DND-41 (cell line): ENCODE data around the gene ZNF322.
"Not testable (repeated sequence)": the region's sequence is repeated elsewhere in the genome, so short reads cannot be mapped to it uniquely, and the experiment has no call there.

Experiments
- ATAC-seq: fragments of 200-7000 bp; cut with Tn5 transposase; 3 replicates; pipeline ENCODE4 v1.9.1; 2021; ENCODE audit warnings: low read depth; ENCODE audit not compliant: insufficient read depth
- DNase-seq: peaks from one replicate; pipeline ENCODE4 v3.0.0-alpha.2; 2020
- H2AFZ ChIP-seq: 2 replicates; pipeline ENCODE4 v1.6.0; 2012; ENCODE audit warnings: low read depth, low read length
- H3K27ac ChIP-seq: 2 replicates; pipeline ENCODE4 v1.5.1; 2012; ENCODE audit warnings: low read length, inconsistent platforms
- H3K27me3 ChIP-seq: fragments of 200-600 bp; sonication (generic); 2 replicates; pipeline ENCODE4 v1.6.0; 2012; ENCODE audit warnings: low read length, mild to moderate bottlenecking, inconsistent platforms; ENCODE audit not compliant: insufficient read depth, poor library complexity
- H3K36me3 ChIP-seq: 2 replicates; pipeline ENCODE4 v1.5.1; 2012; ENCODE audit warnings: low read length, inconsistent platforms; ENCODE audit not compliant: insufficient read depth
- H3K4me1 ChIP-seq: 2 replicates; pipeline ENCODE4 v1.5.1; 2012; ENCODE audit warnings: mild to moderate bottlenecking, low read length; ENCODE audit not compliant: insufficient read depth
- H3K4me2 ChIP-seq: 2 replicates; pipeline ENCODE4 v1.6.0; 2012; ENCODE audit warnings: mild to moderate bottlenecking, moderate library complexity, low read length, inconsistent platforms; ENCODE audit not compliant: insufficient read depth
- H3K4me3 ChIP-seq, 2 experiments: fragments of 200-600 bp in 1 of 2; shearing (Covaris generic) in 1 of 2; 2 replicates each; pipeline ENCODE4 v1.5.1; 2012 to 2016; ENCODE audit warnings: inconsistent platforms in 2 of 2, low read length in 2 of 2, mild to moderate bottlenecking in 2 of 2, low read depth in 1 of 2, moderate library complexity in 1 of 2
- H3K79me2 ChIP-seq: 2 replicates; pipeline ENCODE4 v1.6.0; 2012; ENCODE audit warnings: low read length, inconsistent platforms; ENCODE audit not compliant: insufficient read depth
- H3K9ac ChIP-seq: 2 replicates; pipeline ENCODE4 v1.6.0; 2012; ENCODE audit warnings: low read depth, mild to moderate bottlenecking, inconsistent platforms, low read length, moderate library complexity
- H3K9me3 ChIP-seq: 2 replicates; pipeline ENCODE4 v1.5.1; 2012; ENCODE audit warnings: low read length, moderate library complexity, mild to moderate bottlenecking, inconsistent platforms; ENCODE audit not compliant: insufficient read depth, severe bottlenecking
- H4K20me1 ChIP-seq: 2 replicates; pipeline ENCODE4 v1.6.0; 2012; ENCODE audit warnings: low read length; ENCODE audit not compliant: insufficient read depth
- CTCF ChIP-seq: IDR thresholded peaks from 2 replicates; pipeline ENCODE4 v1.5.1; 2012; ENCODE audit warnings: borderline replicate concordance, low read length, moderate library complexity, mild to moderate bottlenecking; ENCODE audit not compliant: poor library complexity, severe bottlenecking; ENCODE audit errors: extremely low read depth
- EZH2 ChIP-seq: IDR thresholded peaks from 3 replicates; pipeline ENCODE4 v1.6.1; 2012; ENCODE audit warnings: borderline replicate concordance, low read depth, mild to moderate bottlenecking, moderate library complexity, low read length, inconsistent platforms; ENCODE audit not compliant: severe bottlenecking

ZNF322 gene, protein sequence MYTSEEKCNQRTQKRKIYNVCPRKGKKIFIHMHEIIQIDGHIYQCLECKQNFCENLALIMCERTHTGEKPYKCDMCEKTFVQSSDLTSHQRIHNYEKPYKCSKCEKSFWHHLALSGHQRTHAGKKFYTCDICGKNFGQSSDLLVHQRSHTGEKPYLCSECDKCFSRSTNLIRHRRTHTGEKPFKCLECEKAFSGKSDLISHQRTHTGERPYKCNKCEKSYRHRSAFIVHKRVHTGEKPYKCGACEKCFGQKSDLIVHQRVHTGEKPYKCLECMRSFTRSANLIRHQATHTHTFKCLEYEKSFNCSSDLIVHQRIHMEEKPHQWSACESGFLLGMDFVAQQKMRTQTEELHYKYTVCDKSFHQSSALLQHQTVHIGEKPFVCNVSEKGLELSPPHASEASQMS

GRCh38 chr6:26659042-26659999 is at the start of gene ZNF322:
TSS of gene ZNF322 (minus strand) at chr6:26659746. CDS start at chr6:26638553, 21,193 bp downstream.
- no peak for TF ChIP-seq EZH2
- TF ChIP-seq CTCF: no peak
- Histone ChIP-seq H3K36me3 (peaks cover 9% of the 10 kb centered on the region; the same call in 1 of the 2 replicates), H3K4me1 (peaks cover 25% of the 10 kb centered on the region), H3K79me2 (peaks cover 29% of the 10 kb centered on the region), H3K9me3 (no peaks in the 10 kb centered on the region), H3K9ac (peak within 1 kb of the TSS; percentile 76), H3K4me2 (peak within 1 kb of the TSS; percentile 99), H3K4me3 (peak within 1 kb of the TSS; percentile 57 to 73), H3K27me3 (peaks cover 8% of the 10 kb centered on the region), H3K27ac (peak within 1 kb of the TSS; percentile 59), H2AFZ (peak within 1 kb of the TSS; percentile 98), H4K20me1 (no peaks in the 10 kb centered on the region)
- peak; percentile 98 for ATAC-seq
- DNase-seq: peak; percentile 93

DNA sequence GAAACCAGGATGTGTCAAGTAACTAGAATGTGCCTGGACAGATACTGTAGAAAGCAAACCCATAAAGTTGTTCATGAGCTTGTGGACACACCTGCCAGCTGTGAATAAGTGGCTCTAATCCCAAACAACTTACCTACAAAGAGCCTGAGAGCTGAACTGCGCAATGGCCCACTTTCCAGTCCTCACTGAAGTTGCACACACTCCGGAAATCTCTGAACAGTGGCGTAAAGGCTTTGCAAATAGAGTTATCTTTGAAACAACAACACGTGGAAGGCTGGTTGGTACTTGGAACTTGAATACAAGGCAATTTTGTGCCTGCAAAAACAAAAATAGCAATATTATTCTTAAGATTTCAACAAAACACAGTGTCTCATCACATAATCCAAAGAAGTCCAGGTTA is 46.2 kb upstream of the ZNF322 start:
- H3K79me2 ChIP-seq, H3K9me3 ChIP-seq, DNase-seq, H4K20me1 ChIP-seq, H3K27me3 ChIP-seq, H2AFZ ChIP-seq, H3K36me3 ChIP-seq, H3K4me3 ChIP-seq, ATAC-seq, H3K4me1 ChIP-seq, H3K4me2 ChIP-seq, H3K9ac ChIP-seq, H3K27ac ChIP-seq: not testable (repeated sequence)

- H3K27me3 ChIP-seq, H4K20me1 ChIP-seq, ATAC-seq: not testable (repeated sequence)
These were observed 45.8 kb upstream of the ZNF322 start for GRCh38 chr6:26705352-26705751.

DNA sequence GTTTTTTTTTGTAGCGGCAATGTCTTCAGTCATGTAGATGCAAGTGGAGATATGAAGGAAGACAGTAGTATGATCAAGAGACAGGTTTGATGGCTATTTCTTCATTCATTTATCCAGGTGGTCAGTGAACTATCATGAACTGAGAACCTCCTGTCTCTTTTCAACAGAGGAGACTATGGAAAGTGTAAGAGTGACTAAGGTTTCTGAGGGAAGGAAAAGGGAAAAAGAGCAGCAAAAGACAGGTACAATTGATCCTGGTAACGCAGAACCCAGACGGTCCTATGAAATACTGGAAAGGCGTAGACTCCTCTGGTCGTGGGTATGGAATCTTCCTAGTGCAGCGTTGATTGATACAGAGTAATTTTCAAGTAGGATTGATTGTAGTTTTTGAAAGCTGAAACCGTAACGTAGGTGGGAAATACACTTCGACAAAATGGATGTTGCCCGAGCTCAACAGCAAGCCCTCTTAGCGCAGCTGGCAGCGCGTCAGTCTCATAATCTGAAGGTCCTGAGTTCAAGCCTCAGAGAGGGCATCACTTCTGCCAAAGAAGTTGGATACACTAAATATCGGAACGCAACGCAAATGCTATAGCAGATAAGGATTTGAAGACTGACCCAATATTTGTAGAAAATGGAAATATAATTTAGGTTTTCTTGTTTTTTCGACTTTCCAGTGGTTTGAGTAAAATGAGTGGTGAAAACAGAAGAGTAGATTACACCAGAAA is 41.6 kb upstream of the ZNF322 start:
- H3K27me3 ChIP-seq, ATAC-seq, H3K9me3 ChIP-seq, H3K9ac ChIP-seq, H3K27ac ChIP-seq, H3K4me3 ChIP-seq, H3K4me2 ChIP-seq, H3K4me1 ChIP-seq, DNase-seq, H3K79me2 ChIP-seq, H3K36me3 ChIP-seq, H2AFZ ChIP-seq, H4K20me1 ChIP-seq: not testable (repeated sequence)

More at GRCh38 chr6:26705352-26705751, 45.8 kb upstream of the ZNF322 start:
- H3K9ac ChIP-seq, H3K36me3 ChIP-seq, DNase-seq, H2AFZ ChIP-seq, H3K4me3 ChIP-seq, H3K27ac ChIP-seq, H3K4me1 ChIP-seq, H3K4me2 ChIP-seq, H3K9me3 ChIP-seq, H3K79me2 ChIP-seq: not testable (repeated sequence)

GRCh38 chr6:26697496-26697895 is 38.0 kb upstream of the ZNF322 start:
- H3K4me1 ChIP-seq, H3K27me3 ChIP-seq, H3K4me2 ChIP-seq, H3K4me3 ChIP-seq, H2AFZ ChIP-seq, DNase-seq, H4K20me1 ChIP-seq, H3K9ac ChIP-seq, H3K27ac ChIP-seq, H3K9me3 ChIP-seq, ATAC-seq, H3K79me2 ChIP-seq, H3K36me3 ChIP-seq: not testable (repeated sequence)

DNA sequence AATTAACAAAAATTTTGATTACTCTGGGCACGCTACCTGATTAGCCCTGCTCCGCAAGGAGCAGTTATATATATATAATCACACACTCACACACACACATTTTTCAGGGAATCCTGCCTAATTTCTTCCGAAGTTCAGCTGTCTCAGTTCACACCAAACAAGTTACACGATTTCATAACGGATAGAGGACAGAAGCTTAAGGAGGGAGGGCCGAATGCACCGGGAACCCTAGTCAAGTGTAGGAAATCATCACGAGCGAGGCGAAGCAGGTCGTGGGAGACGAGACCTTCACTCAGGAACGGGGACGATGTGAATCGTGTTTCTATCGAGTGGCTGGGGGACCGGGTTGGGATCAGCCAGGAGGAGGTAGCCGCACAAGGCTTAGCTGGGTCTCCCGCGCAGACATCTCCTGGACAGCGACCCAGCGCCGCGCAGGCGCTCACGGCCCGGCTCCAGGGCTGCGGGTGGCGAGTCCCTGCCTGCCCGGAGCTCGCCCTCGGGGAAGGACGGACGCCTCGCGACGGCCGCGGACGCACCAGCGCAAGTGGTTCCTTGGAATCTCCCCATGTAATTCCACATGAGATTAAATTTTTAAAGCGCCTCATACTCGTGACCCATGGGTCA is 29.9 kb upstream of the ZNF322 start:
- H3K79me2 ChIP-seq, H3K9ac ChIP-seq, H3K36me3 ChIP-seq, ATAC-seq, H4K20me1 ChIP-seq, H3K4me1 ChIP-seq, H3K4me2 ChIP-seq, H3K27me3 ChIP-seq, H3K27ac ChIP-seq, H3K4me3 ChIP-seq, H2AFZ ChIP-seq, H3K9me3 ChIP-seq, DNase-seq: not testable (repeated sequence)
